ENCODE results near the gene STPG4. TPM values are rescaled to one million over a fixed set of nuclear protein-coding genes. Genes with fewer than 3 reads are reported as not detected.
A peak's percentile ranks its signal among the peaks of the same experiment; 100 is the strongest.

Gene STPG4
- total and polyA plus RNA-seq, 2 experiments from 2014 or later = not detected

GRCh38 chr2:47086054-47086471 is 69.0 kb downstream of the STPG4 start:
- no peak for DNase-seq
- Histone ChIP-seq H3K79me2 (ENCODE audit: insufficient read depth) (no peaks in the 10 kb centered on the region), H3K9ac (no peak overlapping the region), H3K27ac (no peak overlapping the region), H3K36me3 (ENCODE audit: low read depth) (no peaks in the 10 kb centered on the region), H3K4me3 (no peak overlapping the region), H3K4me2 (ENCODE audit: unreplicated experiment) (no peak overlapping the region), H4K20me1 (ENCODE audit: insufficient read depth) (no peaks in the 10 kb centered on the region), H3K4me1 (ENCODE audit: insufficient read depth) (peaks cover 28% of the 10 kb centered on the region), H3F3A (ENCODE audit: insufficient read depth) (no peaks in the 10 kb centered on the region; the same call in 1 of the 2 replicates), H2AFZ (peak overlapping the region; percentile 57), H3K9me2 (ENCODE audit: insufficient read depth) (no peaks in the 10 kb centered on the region), H3K27me3 (replicated peaks; ENCODE audit: insufficient read depth) (no peaks in the 10 kb centered on the region), H3K9me3 (ENCODE audit: low read depth) (no peaks in the 10 kb centered on the region)
- TF ChIP-seq EZH2 (IDR thresholded peaks at IDR 0.05; ENCODE audit: insufficient read depth, poor library complexity, severe bottlenecking) (no peak), EZH2phosphoT487 (IDR thresholded peaks at IDR 0.05; ENCODE audit: insufficient read depth, low read depth) (no peak)
- in situ Hi-C loops (cut with MboI) = no loop called here
- WGBS, 2 experiments (ENCODE audit: low coverage in 1 of 2, low lambda C conversion rate in 2 of 2, missing lambda C conversion rate in 2 of 2) = 96 to 97% methylated on average over 9 of the region's 9 CpGs

GRCh38 chr2:47083886-47084687 is 71.0 kb downstream of the STPG4 start:
- WGBS, 2 experiments (ENCODE audit: low coverage in 1 of 2, low lambda C conversion rate in 2 of 2, missing lambda C conversion rate in 2 of 2) = 86 to 89% methylated on average over 16 to 17 of the region's 17 CpGs

GRCh38 chr2:47083485-47083884 is 71.6 kb downstream of the STPG4 start:
- H4K20me1 ChIP-seq (ENCODE audit: insufficient read depth) = no peaks in the 10 kb centered on the region
- no peaks in the 10 kb centered on the region for H3K79me2 ChIP-seq (ENCODE audit: insufficient read depth)
- no peak for TF ChIP-seq EZH2 (IDR thresholded peaks at IDR 0.05; ENCODE audit: insufficient read depth, poor library complexity, severe bottlenecking)
- no peak for TF ChIP-seq EZH2phosphoT487 (IDR thresholded peaks at IDR 0.05; ENCODE audit: insufficient read depth, low read depth)
- no peak for DNase-seq
- H3K4me3 ChIP-seq = no peak overlapping the region
- H3F3A ChIP-seq (ENCODE audit: insufficient read depth) = peaks cover 4% of the 10 kb centered on the region; the same call in 1 of the 2 replicates
- no peaks in the 10 kb centered on the region for H3K27me3 ChIP-seq (replicated peaks; ENCODE audit: insufficient read depth)
- H3K36me3 ChIP-seq (ENCODE audit: low read depth) = no peaks in the 10 kb centered on the region
- peaks cover 23% of the 10 kb centered on the region for H3K4me1 ChIP-seq (ENCODE audit: insufficient read depth)
- no peak overlapping the region for H3K27ac ChIP-seq
- WGBS, 2 experiments (ENCODE audit: low coverage in 1 of 2, low lambda C conversion rate in 2 of 2, missing lambda C conversion rate in 2 of 2) = 95 to 100% methylated on average over 2 to 3 of the region's 3 CpGs
- no peaks in the 10 kb centered on the region for H3K9me3 ChIP-seq (ENCODE audit: low read depth)
- in situ Hi-C loops (cut with MboI) = no loop called here
- H2AFZ ChIP-seq = no peak overlapping the region
- H3K9me2 ChIP-seq (ENCODE audit: insufficient read depth) = no peaks in the 10 kb centered on the region
- H3K9ac ChIP-seq = no peak overlapping the region
- no peak overlapping the region for H3K4me2 ChIP-seq (ENCODE audit: unreplicated experiment)

More at GRCh38 chr2:47083886-47084687, 71.0 kb downstream of the STPG4 start:
- Histone ChIP-seq H3K4me1 (ENCODE audit: insufficient read depth) (peaks cover 23% of the 10 kb centered on the region), H3K4me3 (no peak overlapping the region), H3K9ac (no peak overlapping the region), H3K36me3 (ENCODE audit: low read depth) (no peaks in the 10 kb centered on the region), H2AFZ (no peak overlapping the region), H3F3A (ENCODE audit: insufficient read depth) (peaks cover under 1% of the 10 kb centered on the region; the same call in 1 of the 2 replicates), H3K4me2 (ENCODE audit: unreplicated experiment) (no peak overlapping the region), H3K79me2 (ENCODE audit: insufficient read depth) (no peaks in the 10 kb centered on the region), H3K27me3 (replicated peaks; ENCODE audit: insufficient read depth) (no peaks in the 10 kb centered on the region), H4K20me1 (ENCODE audit: insufficient read depth) (no peaks in the 10 kb centered on the region), H3K9me2 (ENCODE audit: insufficient read depth) (no peaks in the 10 kb centered on the region), H3K9me3 (ENCODE audit: low read depth) (no peaks in the 10 kb centered on the region), H3K27ac (no peak overlapping the region)
- in situ Hi-C loops (cut with MboI) = no loop called here
- no peak for DNase-seq
- TF ChIP-seq EZH2phosphoT487 (IDR thresholded peaks at IDR 0.05; ENCODE audit: insufficient read depth, low read depth) = no peak
- no peak for TF ChIP-seq EZH2 (IDR thresholded peaks at IDR 0.05; ENCODE audit: insufficient read depth, poor library complexity, severe bottlenecking)

GRCh38 chr2:47083005-47083404 is 72.1 kb downstream of the STPG4 start:
- no peak overlapping the region for H3K4me2 ChIP-seq (ENCODE audit: unreplicated experiment)
- H3K27ac ChIP-seq = no peak overlapping the region
- no peak overlapping the region for H2AFZ ChIP-seq
- H3K4me3 ChIP-seq = no peak overlapping the region
- 82 to 86% methylated on average over 6 of the region's 6 CpGs for WGBS, 2 experiments (ENCODE audit: low coverage in 1 of 2, low lambda C conversion rate in 2 of 2, missing lambda C conversion rate in 2 of 2)
- no peaks in the 10 kb centered on the region for H3K27me3 ChIP-seq (replicated peaks; ENCODE audit: insufficient read depth)
- H3K9me3 ChIP-seq (ENCODE audit: low read depth) = no peaks in the 10 kb centered on the region
- no peaks in the 10 kb centered on the region for H4K20me1 ChIP-seq (ENCODE audit: insufficient read depth)
- no peaks in the 10 kb centered on the region for H3K9me2 ChIP-seq (ENCODE audit: insufficient read depth)
- TF ChIP-seq EZH2phosphoT487 (IDR thresholded peaks at IDR 0.05; ENCODE audit: insufficient read depth, low read depth) = no peak
- no peak for TF ChIP-seq EZH2 (IDR thresholded peaks at IDR 0.05; ENCODE audit: insufficient read depth, poor library complexity, severe bottlenecking)
- in situ Hi-C loops (cut with MboI) = no loop called here
- H3K9ac ChIP-seq = no peak overlapping the region
- H3F3A ChIP-seq (ENCODE audit: insufficient read depth) = peaks cover 4% of the 10 kb centered on the region; the same call in 1 of the 2 replicates
- H3K4me1 ChIP-seq (ENCODE audit: insufficient read depth) = peaks cover 23% of the 10 kb centered on the region
- DNase-seq = no peak
- no peaks in the 10 kb centered on the region for H3K36me3 ChIP-seq (ENCODE audit: low read depth)
- no peaks in the 10 kb centered on the region for H3K79me2 ChIP-seq (ENCODE audit: insufficient read depth)

Data from GM23248 (cell line).